ENCODE measurements around the gene NRG3. TPM values are rescaled to one million over a fixed set of nuclear protein-coding genes. Genes with fewer than 3 reads are reported as not detected.

Gene NRG3
- total and polyA plus RNA-seq, 2 of the 8 experiments (the other 6 are each of a cell fraction or from before 2014, with no cell fraction given), result 4.2 to 5.0 TPM

- Histone ChIP-seq H2AFZ (ENCODE audit: low read length) (no peak overlapping the region), H3K4me1 (replicated peaks in 1 of 4; ENCODE audit: control insufficient read depth in 3 of 4, insufficient read depth in 4 of 4, low read length in 3 of 4) (no peaks in the 10 kb centered on the region; a peak in 1 of 7 replicates), H3K23ac (ENCODE audit: insufficient read length) (no peak overlapping the region), H2AK5ac (ENCODE audit: low read depth, low read length) (no peak overlapping the region), H3K23me2 (ENCODE audit: low read depth, low read length) (no peaks in the 10 kb centered on the region), H4K5ac (ENCODE audit: insufficient read length, low read depth, low read length) (no peak overlapping the region), H3K9me3 (ENCODE audit: insufficient read depth in 2 of 2, low read depth in 1 of 2, low read length in 1 of 2) (no peaks in the 10 kb centered on the region), H3K18ac (ENCODE audit: extremely low read depth, low read length) (no peak overlapping the region), H2BK120ac (replicated peaks; ENCODE audit: low read depth, low read length) (no peak overlapping the region), H3K27me3 (replicated peaks in 1 of 4; ENCODE audit: control insufficient read depth in 3 of 4, extremely low read depth in 1 of 4, insufficient read depth in 3 of 4, low read length in 3 of 4) (no peaks in the 10 kb centered on the region), H4K20me1 (replicated peaks in 1 of 2; ENCODE audit: control insufficient read depth in 1 of 2, insufficient read depth in 2 of 2, low read length in 2 of 2) (no peaks in the 10 kb centered on the region), H3K56ac (replicated peaks; ENCODE audit: insufficient read length, low read depth, low read length) (no peak overlapping the region), H3K4ac (replicated peaks; ENCODE audit: insufficient read length, low read depth, low read length) (no peak overlapping the region), H3K79me2 (ENCODE audit: control insufficient read depth in 1 of 2, insufficient read depth in 2 of 2, low read length in 2 of 2) (no peaks in the 10 kb centered on the region), H2BK5ac (ENCODE audit: low read depth, low read length) (no peak overlapping the region), H3K4me3 (ENCODE audit: extremely low read depth in 1 of 4, insufficient read depth in 2 of 4, low read depth in 3 of 4, low read length in 4 of 4) (no peak overlapping the region), H3K27ac (ENCODE audit: low read depth, low read length) (no peak overlapping the region), H3K79me1 (ENCODE audit: low read depth, low read length) (no peaks in the 10 kb centered on the region), H3K4me2 (ENCODE audit: insufficient read depth in 1 of 2, low read depth in 2 of 2, low read length in 2 of 2) (no peak overlapping the region), H2BK20ac (ENCODE audit: low read length) (no peak overlapping the region), H2BK12ac (ENCODE audit: low read depth, low read length) (no peak overlapping the region), H3K9ac (replicated peaks in 1 of 4; ENCODE audit: extremely low read depth in 1 of 4, low read depth in 3 of 4, low read length in 3 of 4) (no peak overlapping the region), H3K36me3 (ENCODE audit: control insufficient read depth in 2 of 4, insufficient read depth in 4 of 4, low read length in 3 of 4) (no peaks in the 10 kb centered on the region), H4K8ac (ENCODE audit: extremely low read depth, insufficient read depth, low read length) (no peak overlapping the region), H2BK15ac (ENCODE audit: low read length) (no peak overlapping the region), H3K14ac (ENCODE audit: insufficient read length) (no peak overlapping the region), H4K91ac (replicated peaks; ENCODE audit: insufficient read length, low read length) (no peak overlapping the region)
- CTCF ChIA-PET (ENCODE audit: partially characterized antibody), result no interaction called here
- WGBS, 2 experiments (ENCODE audit: extremely low coverage in 1 of 2, insufficient coverage in 1 of 2, insufficient read length in 1 of 2, insufficient replicate concordance in 2 of 2, low coverage in 1 of 2, low lambda C conversion rate in 2 of 2, missing lambda C conversion rate in 1 of 2), result 97% methylated on average over 2 of the region's 2 CpGs; no CpG with 5 or more reads in 1 of the 2 experiments
- FAIRE-seq (no peak), DNase-seq (ENCODE audit: low read depth in 1 of 2, low spot score in 2 of 2) (no peak)
- POLR2A ChIA-PET (ENCODE audit: partially characterized antibody), result no interaction called here
- TF ChIP-seq FOSL1 (IDR thresholded peaks at IDR 0.05; ENCODE audit: insufficient read depth, low read depth, low read length), result no peak
- TF ChIP-seq NANOG (IDR thresholded peaks at IDR 0.05; ENCODE audit: insufficient read depth, low read depth, low read length, poor library complexity, severe bottlenecking), result no peak
Measured at GRCh38 chr10:82206831-82207230, 331.8 kb downstream of the NRG3 start.
